Endothelial cell of umbilical vein (primary cell): Measurements from ENCODE around the gene TRIM17.

Source experiments
- EZH2 ChIP-seq: IDR thresholded peaks from 2 replicates; pipeline ENCODE4 v1.6.1; 2012; ENCODE audit warnings: borderline replicate concordance, low read depth, mild to moderate bottlenecking, moderate library complexity, low read length, inconsistent platforms; ENCODE audit not compliant: severe bottlenecking
- FOS ChIP-seq: IDR thresholded peaks from 2 replicates; pipeline ENCODE4 v1.6.1; 2011; ENCODE audit warnings: mild to moderate bottlenecking, low read length, moderate library complexity, borderline replicate concordance; ENCODE audit not compliant: insufficient read depth
- POLR2A ChIP-seq: IDR thresholded peaks from 2 replicates; pipeline ENCODE4 v1.6.1; 2012; ENCODE audit warnings: low read depth, mild to moderate bottlenecking, control low read depth, low read length
- POLR2AphosphoS5 ChIP-seq: IDR thresholded peaks from 2 replicates; pipeline ENCODE4 v1.6.1; 2012; ENCODE audit warnings: low read depth, mild to moderate bottlenecking, control low read depth, low read length, moderate library complexity; ENCODE audit not compliant: insufficient read depth
- TF ChIP-seq, protein P1 (sequence below), 2 donors: IDR thresholded peaks; 1 replicate in 1 of 2; 2 replicates in 1 of 2; pipeline ENCODE4 v1.5.1; 2011; ENCODE audit warnings: low read length in 2 of 2, mild to moderate bottlenecking in 2 of 2, moderate library complexity in 2 of 2, control low read depth in 1 of 2, inconsistent platforms in 1 of 2, low read depth in 1 of 2; ENCODE audit not compliant: insufficient read depth in 1 of 2; ENCODE audit errors: extremely low read depth in 1 of 2

DNA sequence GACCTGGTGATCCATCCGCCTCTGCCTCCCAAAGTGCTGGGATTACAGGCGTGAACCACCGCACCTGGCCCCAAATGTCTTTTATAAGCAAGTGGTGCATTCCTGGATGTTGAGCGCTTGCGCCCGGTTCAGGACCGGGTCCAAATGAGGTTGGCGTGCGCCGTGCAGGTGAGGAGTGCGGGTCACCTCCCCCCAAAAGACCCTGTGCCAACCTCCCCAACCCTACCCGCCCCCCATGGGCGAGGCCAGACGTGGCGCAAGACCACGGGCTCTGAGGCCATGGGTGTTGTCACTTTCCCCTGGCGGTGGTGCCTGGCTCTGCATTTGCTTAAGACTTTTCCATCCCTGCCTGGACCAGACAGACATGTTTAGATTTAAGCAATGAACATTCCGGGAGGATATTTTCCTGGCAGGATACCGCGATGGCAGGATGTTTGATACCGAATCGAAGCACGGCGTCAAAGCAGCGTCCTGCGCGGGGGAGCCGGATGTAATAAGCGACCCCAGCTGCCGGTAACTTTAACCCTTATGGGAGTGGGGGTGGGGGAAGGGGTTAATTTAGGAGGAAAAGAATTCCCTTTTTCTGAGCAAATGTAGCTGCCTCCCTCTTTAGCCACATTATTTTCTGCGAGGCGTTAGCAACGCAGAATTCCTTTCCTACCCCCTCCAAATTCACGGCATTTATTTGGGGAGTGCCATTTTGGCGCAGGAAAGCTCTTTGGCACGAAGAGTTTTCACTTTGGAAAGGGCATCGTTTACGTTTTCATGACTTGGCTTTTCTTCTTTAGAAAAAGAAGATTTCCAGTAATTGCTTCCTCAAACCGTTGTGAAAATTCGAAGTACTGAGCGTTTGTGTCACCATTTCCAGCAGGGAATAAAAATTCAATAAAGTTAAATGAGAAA is 42.7 kb upstream of the TRIM17 start:
- TF ChIP-seq, protein P1, sequence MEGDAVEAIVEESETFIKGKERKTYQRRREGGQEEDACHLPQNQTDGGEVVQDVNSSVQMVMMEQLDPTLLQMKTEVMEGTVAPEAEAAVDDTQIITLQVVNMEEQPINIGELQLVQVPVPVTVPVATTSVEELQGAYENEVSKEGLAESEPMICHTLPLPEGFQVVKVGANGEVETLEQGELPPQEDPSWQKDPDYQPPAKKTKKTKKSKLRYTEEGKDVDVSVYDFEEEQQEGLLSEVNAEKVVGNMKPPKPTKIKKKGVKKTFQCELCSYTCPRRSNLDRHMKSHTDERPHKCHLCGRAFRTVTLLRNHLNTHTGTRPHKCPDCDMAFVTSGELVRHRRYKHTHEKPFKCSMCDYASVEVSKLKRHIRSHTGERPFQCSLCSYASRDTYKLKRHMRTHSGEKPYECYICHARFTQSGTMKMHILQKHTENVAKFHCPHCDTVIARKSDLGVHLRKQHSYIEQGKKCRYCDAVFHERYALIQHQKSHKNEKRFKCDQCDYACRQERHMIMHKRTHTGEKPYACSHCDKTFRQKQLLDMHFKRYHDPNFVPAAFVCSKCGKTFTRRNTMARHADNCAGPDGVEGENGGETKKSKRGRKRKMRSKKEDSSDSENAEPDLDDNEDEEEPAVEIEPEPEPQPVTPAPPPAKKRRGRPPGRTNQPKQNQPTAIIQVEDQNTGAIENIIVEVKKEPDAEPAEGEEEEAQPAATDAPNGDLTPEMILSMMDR (IDR thresholded peaks at IDR 0.05; ENCODE audit: extremely low read depth in 1 of 2, insufficient read depth in 1 of 2, low read depth in 1 of 2, low read length in 2 of 2) = peak; percentile 61 to 82
- no peak for TF ChIP-seq POLR2A
- TF ChIP-seq POLR2AphosphoS5 = no peak
- TF ChIP-seq EZH2 = no peak
- no peak for TF ChIP-seq FOS
